DOHH2 (cell line): ENCODE measurements around the gene KBTBD13.

ENCODE experiments used
- H3F3A ChIP-seq: fragments of 200-600 bp; sonication (generic), shearing (Covaris generic); 2 replicates; pipeline ENCODE4 v1.6.0; 2016; ENCODE audit warnings: antibody characterized with exemption, mild to moderate bottlenecking; ENCODE audit not compliant: control insufficient read depth, insufficient read depth
- H3K27ac ChIP-seq: fragments of 200-600 bp; sonication (generic); 2 replicates; pipeline ENCODE4 v1.5.1; 2014; ENCODE audit warnings: low read depth, mild to moderate bottlenecking, low read length, moderate library complexity
- H3K27me3 ChIP-seq: fragments of 200-600 bp; sonication (generic); 2 replicates; pipeline ENCODE4 v1.6.1; 2014; ENCODE audit warnings: mild to moderate bottlenecking, low read length, mixed read lengths; ENCODE audit not compliant: control insufficient read depth
- H3K36me3 ChIP-seq: fragments of 200-600 bp; sonication (generic); 2 replicates; pipeline ENCODE4 v1.6.1; 2014; ENCODE audit warnings: mild to moderate bottlenecking, low read length, moderate library complexity, mixed read lengths; ENCODE audit not compliant: control insufficient read depth
- H3K4me1 ChIP-seq: fragments of 200-600 bp; sonication (generic); 2 replicates; pipeline ENCODE4 v1.6.1; 2014; ENCODE audit warnings: mild to moderate bottlenecking, low read length, mixed read lengths; ENCODE audit not compliant: control insufficient read depth
- H3K4me2 ChIP-seq: fragments of 200-600 bp; sonication (generic); 2 replicates; pipeline ENCODE4 v1.6.0; 2014; ENCODE audit warnings: mild to moderate bottlenecking, low read length, moderate library complexity
- H3K4me3 ChIP-seq: fragments of 200-600 bp; sonication (generic); 2 replicates; pipeline ENCODE4 v1.5.1; 2014; ENCODE audit warnings: mild to moderate bottlenecking, low read length, mixed read lengths
- H3K79me2 ChIP-seq: fragments of 200-600 bp; sonication (generic); 2 replicates; pipeline ENCODE4 v1.6.1; 2014; ENCODE audit warnings: mild to moderate bottlenecking, low read length, mixed read lengths; ENCODE audit not compliant: control insufficient read depth
- H3K9me2 ChIP-seq: fragments of 200-600 bp; sonication (generic); replicated peaks from 2 replicates; pipeline ENCODE4 v1.6.1; 2014; ENCODE audit warnings: mild to moderate bottlenecking, low read length, mixed read lengths; ENCODE audit not compliant: control insufficient read depth
- H3K9me3 ChIP-seq: fragments of 200-600 bp; sonication (generic); 2 replicates; pipeline ENCODE4 v1.6.1; 2014; ENCODE audit warnings: antibody characterized with exemption, low read length, mixed read lengths; ENCODE audit not compliant: control insufficient read depth, insufficient read depth
- H4K20me1 ChIP-seq: fragments of 200-600 bp; sonication (generic); 2 replicates; pipeline ENCODE4 v1.6.0; 2014; ENCODE audit warnings: low read depth, mild to moderate bottlenecking, antibody characterized with exemption, low read length, moderate library complexity; ENCODE audit not compliant: control insufficient read depth, insufficient read depth
- EZH2phosphoT487 ChIP-seq: fragments of 200-600 bp; sonication (generic); IDR thresholded peaks from 2 replicates; pipeline ENCODE4 v1.6.1; 2017; ENCODE audit warnings: borderline replicate concordance, mild to moderate bottlenecking, antibody characterized with exemption, low read length, moderate library complexity, mixed read lengths
- TF ChIP-seq, protein P1 (sequence below): fragments of 200-600 bp; sonication (generic); IDR thresholded peaks from one replicate; pipeline ENCODE4 v1.5.1; 2014; ENCODE audit warnings: antibody characterized with exemption, mild to moderate bottlenecking, low read depth, low read length; ENCODE audit not compliant: poor library complexity, severe bottlenecking

KBTBD13 gene

GRCh38 chr15:65110676-65111292, 34.2 kb downstream of the KBTBD13 start:
- Histone ChIP-seq H3K79me2 (no peaks in the 10 kb centered on the region), H3K27ac (no peak overlapping the region), H3F3A (0 out of 2 replicates have a peak, but pooled peaks cover 5% of the 10 kb centered on the region), H4K20me1 (no peaks in the 10 kb centered on the region), H3K4me3 (no peak overlapping the region), H3K36me3 (peaks cover 27% of the 10 kb centered on the region), H3K9me2 (no peaks in the 10 kb centered on the region), H3K9me3 (no peaks in the 10 kb centered on the region), H3K27me3 (no peaks in the 10 kb centered on the region), H3K4me1 (no peaks in the 10 kb centered on the region), H3K4me2 (no peak overlapping the region)
- no peak for TF ChIP-seq EZH2phosphoT487
- TF ChIP-seq, protein P1, sequence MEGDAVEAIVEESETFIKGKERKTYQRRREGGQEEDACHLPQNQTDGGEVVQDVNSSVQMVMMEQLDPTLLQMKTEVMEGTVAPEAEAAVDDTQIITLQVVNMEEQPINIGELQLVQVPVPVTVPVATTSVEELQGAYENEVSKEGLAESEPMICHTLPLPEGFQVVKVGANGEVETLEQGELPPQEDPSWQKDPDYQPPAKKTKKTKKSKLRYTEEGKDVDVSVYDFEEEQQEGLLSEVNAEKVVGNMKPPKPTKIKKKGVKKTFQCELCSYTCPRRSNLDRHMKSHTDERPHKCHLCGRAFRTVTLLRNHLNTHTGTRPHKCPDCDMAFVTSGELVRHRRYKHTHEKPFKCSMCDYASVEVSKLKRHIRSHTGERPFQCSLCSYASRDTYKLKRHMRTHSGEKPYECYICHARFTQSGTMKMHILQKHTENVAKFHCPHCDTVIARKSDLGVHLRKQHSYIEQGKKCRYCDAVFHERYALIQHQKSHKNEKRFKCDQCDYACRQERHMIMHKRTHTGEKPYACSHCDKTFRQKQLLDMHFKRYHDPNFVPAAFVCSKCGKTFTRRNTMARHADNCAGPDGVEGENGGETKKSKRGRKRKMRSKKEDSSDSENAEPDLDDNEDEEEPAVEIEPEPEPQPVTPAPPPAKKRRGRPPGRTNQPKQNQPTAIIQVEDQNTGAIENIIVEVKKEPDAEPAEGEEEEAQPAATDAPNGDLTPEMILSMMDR: no peak

DNA sequence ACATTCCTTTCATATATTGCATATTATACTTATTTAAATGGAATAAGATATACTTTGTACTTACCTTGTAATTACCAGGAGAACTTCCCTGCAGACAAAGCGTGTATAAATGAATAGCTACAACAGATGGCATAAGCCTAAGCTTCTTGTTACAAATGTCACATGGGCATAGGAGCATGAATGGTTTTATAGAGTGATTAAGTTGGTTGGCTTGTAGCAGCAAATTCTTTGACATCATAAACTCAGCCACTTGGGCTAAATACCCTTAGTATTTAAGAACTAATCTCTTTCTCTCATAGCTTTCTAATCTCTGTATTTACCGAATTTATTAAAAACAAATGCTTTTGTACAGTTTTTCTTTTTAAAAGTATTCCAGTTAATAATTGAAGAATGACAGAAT, 38.5 kb downstream of the KBTBD13 start, which contains the start of gene UBAP1L:
Gene UBAP1L, minus strand, starts transcription at position 115 of the 400 bp plus-strand sequence. CDS start 8,985 bp downstream, outside the sequence.
- Histone ChIP-seq H3K9me3 (no peaks in the 10 kb centered on the region), H4K20me1 (no peaks in the 10 kb centered on the region), H3K4me1 (no peaks in the 10 kb centered on the region), H3K4me3 (no peak within 1 kb of the TSS), H3K4me2 (no peak within 1 kb of the TSS), H3K79me2 (no peaks in the 10 kb centered on the region), H3K36me3 (peaks cover 64% of the 10 kb centered on the region), H3K9me2 (no peaks in the 10 kb centered on the region), H3F3A (peaks cover 10% of the 10 kb centered on the region; the same call in 1 of the 2 replicates), H3K27ac (no peak within 1 kb of the TSS), H3K27me3 (no peaks in the 10 kb centered on the region)
- TF ChIP-seq, protein P1: no peak
- TF ChIP-seq EZH2phosphoT487: no peak

DNA sequence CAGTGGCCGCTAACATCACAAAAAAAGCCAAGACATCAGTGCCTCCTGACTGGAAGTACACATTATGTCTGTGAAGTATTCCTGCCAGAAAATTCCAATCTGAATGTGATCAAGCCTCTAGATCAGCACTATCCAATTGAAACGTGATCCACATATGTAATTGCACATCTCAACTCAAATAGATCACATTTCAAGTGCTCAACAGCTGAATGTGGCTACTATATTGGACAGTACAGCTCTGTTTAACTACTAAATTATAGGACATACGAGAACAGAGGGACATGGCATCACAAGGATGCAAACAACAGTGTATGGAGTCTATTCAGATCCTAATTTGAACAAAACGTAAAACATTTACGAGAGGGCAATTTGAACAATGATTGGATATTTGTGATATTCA, 39.0 kb downstream of the KBTBD13 start:
- H3K79me2 ChIP-seq: no peaks in the 10 kb centered on the region
- H3K36me3 ChIP-seq: peaks cover 67% of the 10 kb centered on the region
- H4K20me1 ChIP-seq: no peaks in the 10 kb centered on the region
- no peaks in the 10 kb centered on the region for H3K27me3 ChIP-seq
- H3K9me3 ChIP-seq: no peaks in the 10 kb centered on the region
- no peak overlapping the region for H3K27ac ChIP-seq
- H3K4me1 ChIP-seq: no peaks in the 10 kb centered on the region
- TF ChIP-seq EZH2phosphoT487: no peak
- TF ChIP-seq, protein P1: no peak
- peaks cover 10% of the 10 kb centered on the region; the same call in 1 of the 2 replicates for H3F3A ChIP-seq
- H3K9me2 ChIP-seq: no peaks in the 10 kb centered on the region
- H3K4me2 ChIP-seq: no peak overlapping the region
- no peak overlapping the region for H3K4me3 ChIP-seq
